Hematopoietic multipotent progenitor cell (in vitro differentiated cells): ENCODE measurements around the gene MORN1. TPM values are rescaled to one million over a fixed set of nuclear protein-coding genes. Genes with fewer than 3 reads are reported as not detected.

Experiments
- DNase-seq, 3 donors: peaks; one replicate each; pipeline ENCODE4 v3.0.0-alpha.2; 2011 to 2015; ENCODE audit warnings: low read depth in 2 of 3, low spot score in 2 of 3
- total RNA-seq: library from RNA; depleted of rRNA; stranded (reverse); fragments of >200 nt; gene quantifications from one replicate; pipeline ENCODE4 v1.2.3, GENCODE V29; 2012

MORN1 gene
- total RNA-seq, 1 donor = 17.8 TPM

- DNase-seq = no peak
These were observed 79.2 kb downstream of the MORN1 start for GRCh38 chr1:2312160-2312514.

GRCh38 chr1:2311184-2312032 lies 79.9 kb downstream of the MORN1 start:
- peak in 2 of 3 donors; percentile 64 to 77 for DNase-seq

- no peak for DNase-seq
These were observed 80.8 kb downstream of the MORN1 start for GRCh38 chr1:2310332-2311183.

- no peak for DNase-seq
These were observed 82.5 kb downstream of the MORN1 start for GRCh38 chr1:2308844-2309243.

- no peak for DNase-seq
These were observed 83.4 kb downstream of the MORN1 start for GRCh38 chr1:2307972-2308371.

GRCh38 chr1:2307064-2307605 lies 84.2 kb downstream of the MORN1 start:
- no peak for DNase-seq

- no peak for DNase-seq
These were observed 85.0 kb downstream of the MORN1 start for GRCh38 chr1:2306151-2306978.

- no peak for DNase-seq
These were observed 86.3 kb downstream of the MORN1 start for GRCh38 chr1:2304921-2305681.

GRCh38 chr1:2304282-2304681 lies 87.1 kb downstream of the MORN1 start:
- no peak for DNase-seq

GRCh38 chr1:2303781-2304180 lies 87.6 kb downstream of the MORN1 start:
- DNase-seq = no peak

- no peak for DNase-seq
These were observed 88.2 kb downstream of the MORN1 start for GRCh38 chr1:2303016-2303775.

GRCh38 chr1:2302292-2302925 lies 88.9 kb downstream of the MORN1 start:
- no peak for DNase-seq

GRCh38 chr1:2301607-2302291 lies 89.6 kb downstream of the MORN1 start:
- DNase-seq = peak in 1 of 3 donors; percentile 32

- DNase-seq = peak; percentile 84 to 100 (median 99)
These were observed 90.3 kb downstream of the MORN1 start for GRCh38 chr1:2300851-2301606.

GRCh38 chr1:2300004-2300771 lies 91.2 kb downstream of the MORN1 start:
- peak in 2 of 3 donors; percentile 56 to 64 for DNase-seq

- DNase-seq = no peak
These were observed 92.2 kb downstream of the MORN1 start for GRCh38 chr1:2299131-2299627.
